Breast epithelium (tissue), 3 donors: ENCODE data around the gene IGFBP3.

ENCODE experiments used
- CTCF ChIP-seq, 3 donors: fragments of 450-650 bp; IDR thresholded peaks; one replicate each; pipeline ENCODE4 v1.5.1; 2016 to 2017; ENCODE audit warnings: antibody characterized with exemption in 3 of 3, mild to moderate bottlenecking in 3 of 3, moderate library complexity in 3 of 3
- POLR2A ChIP-seq: fragments of 450-650 bp; IDR thresholded peaks from one replicate; pipeline ENCODE4 v1.6.1; 2016; ENCODE audit warnings: antibody characterized with exemption, mild to moderate bottlenecking, moderate library complexity
- POLR2AphosphoS5 ChIP-seq, 3 donors: sonication (generic); formaldehyde crosslinking; IDR thresholded peaks; one replicate each; pipeline ENCODE4 v1.6.1; 2017; ENCODE audit warnings: antibody characterized with exemption in 3 of 3

DNA sequence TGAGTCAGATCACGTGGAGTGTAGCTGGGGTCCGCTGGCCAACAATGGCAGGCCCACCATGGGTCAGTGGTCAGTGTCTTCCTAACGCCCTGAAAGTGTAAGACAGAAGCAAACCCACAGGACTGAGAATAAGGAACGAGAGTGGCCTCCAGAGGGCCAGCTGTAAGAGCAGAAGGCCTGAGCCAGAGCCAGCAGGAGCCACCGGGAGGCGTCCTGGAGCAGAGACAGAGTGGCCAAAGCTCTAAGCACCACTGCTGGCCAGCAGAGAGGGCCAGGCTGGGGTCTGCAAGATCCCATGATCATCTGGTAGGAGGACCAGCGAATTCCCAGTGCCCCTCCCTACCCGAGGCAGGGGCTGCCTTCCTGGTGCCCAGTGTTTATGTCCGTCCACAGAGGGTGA is 57.4 kb downstream of the IGFBP3 start:
- TF ChIP-seq CTCF (IDR thresholded peaks at IDR 0.05) (no peak), POLR2A (no peak), POLR2AphosphoS5 (IDR thresholded peaks at IDR 0.05) (no peak)
